ENCODE measurements around the gene CDON.

Gene CDON

GRCh38 chr11:125954123-125954944 is 108.3 kb downstream of the CDON start:
- H3K4me3 ChIP-seq (ENCODE audit: low read depth, low read length): no peak overlapping the region
- no peak for TF ChIP-seq CTCF (IDR thresholded peaks at IDR 0.05; ENCODE audit: control insufficient read depth, extremely low read depth, insufficient read depth)
- no peak for DNase-seq (ENCODE audit: low read depth)

GRCh38 chr11:125953401-125953935 is 109.2 kb downstream of the CDON start:
- TF ChIP-seq CTCF (IDR thresholded peaks at IDR 0.05; ENCODE audit: control insufficient read depth, extremely low read depth, insufficient read depth): no peak
- H3K4me3 ChIP-seq (ENCODE audit: low read depth, low read length): no peak overlapping the region
- DNase-seq (ENCODE audit: low read depth): no peak

GRCh38 chr11:125952973-125953372 is 109.7 kb downstream of the CDON start:
- peak; percentile 59 for DNase-seq (ENCODE audit: low read depth)

GRCh38 chr11:125952559-125952958 is 110.1 kb downstream of the CDON start:
- DNase-seq (ENCODE audit: low read depth): peak; percentile 25
- H3K4me3 ChIP-seq (ENCODE audit: low read depth, low read length): no peak overlapping the region
- TF ChIP-seq CTCF (IDR thresholded peaks at IDR 0.05; ENCODE audit: control insufficient read depth, extremely low read depth, insufficient read depth): no peak

More at GRCh38 chr11:125952973-125953372, 109.7 kb downstream of the CDON start:
- no peak overlapping the region for H3K4me3 ChIP-seq (ENCODE audit: low read depth, low read length)
- no peak for TF ChIP-seq CTCF (IDR thresholded peaks at IDR 0.05; ENCODE audit: control insufficient read depth, extremely low read depth, insufficient read depth)

- no peak for DNase-seq (ENCODE audit: low read depth)
- no peak overlapping the region for H3K4me3 ChIP-seq (ENCODE audit: low read depth, low read length)
- TF ChIP-seq CTCF (IDR thresholded peaks at IDR 0.05; ENCODE audit: control insufficient read depth, extremely low read depth, insufficient read depth): no peak
These were observed 110.9 kb downstream of the CDON start for GRCh38 chr11:125951731-125952130.

GRCh38 chr11:125950696-125951651 is 111.7 kb downstream of the CDON start:
- no peak for DNase-seq (ENCODE audit: low read depth)
- H3K4me3 ChIP-seq (ENCODE audit: low read depth, low read length): no peak overlapping the region
- no peak for TF ChIP-seq CTCF (IDR thresholded peaks at IDR 0.05; ENCODE audit: control insufficient read depth, extremely low read depth, insufficient read depth)

All from LNCaP clone FGC (cell line).